Stomach (tissue), 4 donors: ENCODE measurements around the gene YBX1.

ENCODE experiments used
- POLR2A ChIP-seq, 4 donors: fragments of 450-650 bp; IDR thresholded peaks; one replicate each; pipeline ENCODE4 v1.6.1; 2016; ENCODE audit warnings: antibody characterized with exemption in 4 of 4, control low read depth in 2 of 4, mild to moderate bottlenecking in 1 of 4, moderate library complexity in 1 of 4
- POLR2AphosphoS5 ChIP-seq, 3 donors: sonication (generic); formaldehyde crosslinking; IDR thresholded peaks; one replicate each; pipeline ENCODE4 v1.6.1; 2016; ENCODE audit warnings: antibody characterized with exemption in 3 of 3
- TF ChIP-seq, protein P1 (sequence below), 7 experiments: fragments of 450-650 bp in 4 of 7; fragments of 200-600 bp in 3 of 7; sonication (generic) in 3 of 7; IDR thresholded peaks; one replicate each; pipeline ENCODE4 v1.5.1; 2016 to 2019; ENCODE audit warnings: antibody characterized with exemption in 7 of 7, control low read depth in 2 of 7, mild to moderate bottlenecking in 1 of 7

- TF ChIP-seq, protein P1, sequence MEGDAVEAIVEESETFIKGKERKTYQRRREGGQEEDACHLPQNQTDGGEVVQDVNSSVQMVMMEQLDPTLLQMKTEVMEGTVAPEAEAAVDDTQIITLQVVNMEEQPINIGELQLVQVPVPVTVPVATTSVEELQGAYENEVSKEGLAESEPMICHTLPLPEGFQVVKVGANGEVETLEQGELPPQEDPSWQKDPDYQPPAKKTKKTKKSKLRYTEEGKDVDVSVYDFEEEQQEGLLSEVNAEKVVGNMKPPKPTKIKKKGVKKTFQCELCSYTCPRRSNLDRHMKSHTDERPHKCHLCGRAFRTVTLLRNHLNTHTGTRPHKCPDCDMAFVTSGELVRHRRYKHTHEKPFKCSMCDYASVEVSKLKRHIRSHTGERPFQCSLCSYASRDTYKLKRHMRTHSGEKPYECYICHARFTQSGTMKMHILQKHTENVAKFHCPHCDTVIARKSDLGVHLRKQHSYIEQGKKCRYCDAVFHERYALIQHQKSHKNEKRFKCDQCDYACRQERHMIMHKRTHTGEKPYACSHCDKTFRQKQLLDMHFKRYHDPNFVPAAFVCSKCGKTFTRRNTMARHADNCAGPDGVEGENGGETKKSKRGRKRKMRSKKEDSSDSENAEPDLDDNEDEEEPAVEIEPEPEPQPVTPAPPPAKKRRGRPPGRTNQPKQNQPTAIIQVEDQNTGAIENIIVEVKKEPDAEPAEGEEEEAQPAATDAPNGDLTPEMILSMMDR (IDR thresholded peaks at IDR 0.05), result no peak
- TF ChIP-seq POLR2A (IDR thresholded peaks at IDR 0.05) (no peak), POLR2AphosphoS5 (IDR thresholded peaks at IDR 0.05) (no peak)
Observed at GRCh38 chr1:42669936-42670335, 12.3 kb upstream of the YBX1 start.
